Measurements from ENCODE around the gene SLC25A29.
A peak's percentile ranks its signal among the peaks of the same experiment; 100 is the strongest.

GRCh38 chr14:100278702-100279101 lies 27.5 kb downstream of the SLC25A29 start:
- peak; percentile 10 to 25 for TF ChIP-seq CTCF (conservative IDR thresholded peaks at IDR 0.05 in 1 of 2, IDR thresholded peaks at IDR 0.05 in 1 of 2; ENCODE audit: extremely low read depth in 1 of 2, insufficient read depth in 1 of 2, low read depth in 1 of 2, low read length in 2 of 2)
- TF ChIP-seq EZH2 (IDR thresholded peaks at IDR 0.05; ENCODE audit: borderline replicate concordance, low read length): no peak
